IMR-90 (cell line): ENCODE results near the gene GREB1L. TPM values are rescaled to one million over a fixed set of nuclear protein-coding genes. Genes with fewer than 3 reads are reported as not detected.

Experiments
- ATAC-seq: fragments of 200-7000 bp; cut with Tn5 transposase; 2 replicates; pipeline ENCODE4 v1.9.1; 2020; ENCODE audit warnings: low read depth, mild to moderate bottlenecking, moderate library complexity
- BruUV-seq: library from RNA; stranded (reverse); fragments of 400-500 nt; replicated peaks from 2 replicates; lab custom pipeline; 2021; lab: Mats Ljungman, UMichigan
- CTCF ChIA-PET: fragments of 300-600 bp; formaldehyde crosslinking; extraction: SDS; loops from one replicate; lab custom pipeline; 2021; ENCODE audit warnings: antibody characterized with exemption; lab: Yijun Ruan, JAX
- POLR2A ChIA-PET: fragments of 300-600 bp; sonication (Branson Sonifier 250); formaldehyde crosslinking; loops from one replicate; lab custom pipeline; 2022; ENCODE audit warnings: antibody characterized with exemption; ENCODE audit not compliant: unreplicated experiment; lab: Charles Lee
- DNase-seq: peaks from one replicate; pipeline ENCODE4 v3.0.0; 2013
- H2AFZ ChIP-seq: replicated peaks from 2 replicates; pipeline ENCODE3; 2013; ENCODE audit warnings: low read length, mild to moderate bottlenecking; ENCODE audit not compliant: poor library complexity
- H2AK5ac ChIP-seq: 2 replicates; pipeline ENCODE4 v1.6.1; 2013; ENCODE audit warnings: low read depth, low read length, inconsistent platforms
- H2AK9ac ChIP-seq: replicated peaks from 2 replicates; pipeline ENCODE3; 2013; ENCODE audit warnings: mild to moderate bottlenecking, low read depth, low read length, moderate library complexity; ENCODE audit not compliant: poor library complexity
- H2BK120ac ChIP-seq: 2 replicates; pipeline ENCODE4 v1.6.1; 2013; ENCODE audit warnings: low read depth, low read length, inconsistent platforms
- H2BK15ac ChIP-seq: 3 replicates; pipeline ENCODE4 v1.6.1; 2013; ENCODE audit warnings: low read depth, low read length, inconsistent platforms
- H2BK20ac ChIP-seq: 2 replicates; pipeline ENCODE4 v1.6.1; 2013; ENCODE audit warnings: low read depth, mild to moderate bottlenecking, inconsistent platforms, low read length, moderate library complexity
- H2BK5ac ChIP-seq: 2 replicates; pipeline ENCODE4 v1.6.1; 2013; ENCODE audit warnings: mild to moderate bottlenecking, low read depth, low read length, inconsistent platforms; ENCODE audit not compliant: poor library complexity, severe bottlenecking
- H3K14ac ChIP-seq: replicated peaks from 2 replicates; pipeline ENCODE4 v1.6.1; 2013; ENCODE audit warnings: low read depth, low read length, inconsistent platforms
- H3K18ac ChIP-seq: 2 replicates; pipeline ENCODE4 v1.6.1; 2013; ENCODE audit warnings: low read depth, low read length, control low read depth
- H3K23ac ChIP-seq: 2 replicates; pipeline ENCODE4 v1.6.1; 2013; ENCODE audit warnings: low read depth, low read length, inconsistent platforms
- H3K27ac ChIP-seq: 2 replicates; pipeline ENCODE4 v1.5.1; 2013; ENCODE audit warnings: mild to moderate bottlenecking, control low read depth, low read length; ENCODE audit not compliant: insufficient read depth
- H3K27me3 ChIP-seq: 2 replicates; pipeline ENCODE4 v1.6.1; 2013; ENCODE audit warnings: low read length; ENCODE audit not compliant: control insufficient read depth, insufficient read depth
- H3K36me3 ChIP-seq: 2 replicates; pipeline ENCODE4 v1.6.1; 2013; ENCODE audit warnings: low read length, mixed read lengths; ENCODE audit not compliant: control insufficient read depth, insufficient read depth
- H3K4ac ChIP-seq: 2 replicates; pipeline ENCODE4 v1.6.1; 2013; ENCODE audit warnings: low read depth, low read length, inconsistent platforms
- H3K4me1 ChIP-seq: 2 replicates; pipeline ENCODE4 v1.6.1; 2013; ENCODE audit warnings: low read length, mixed read lengths; ENCODE audit not compliant: control insufficient read depth, insufficient read depth
- H3K4me2 ChIP-seq: 2 replicates; pipeline ENCODE4 v1.6.1; 2013; ENCODE audit warnings: low read depth, mild to moderate bottlenecking, control low read depth, low read length, moderate library complexity
- H3K4me3 ChIP-seq: 2 replicates; pipeline ENCODE4 v1.5.1; 2013; ENCODE audit warnings: low read depth, mild to moderate bottlenecking, control low read depth, low read length, moderate library complexity; ENCODE audit not compliant: insufficient read depth
- H3K56ac ChIP-seq: 2 replicates; pipeline ENCODE4 v1.6.1; 2013; ENCODE audit warnings: low read length, inconsistent platforms; ENCODE audit not compliant: insufficient read depth; ENCODE audit errors: extremely low read depth
- H3K79me1 ChIP-seq, 2 experiments: 2 replicates each; pipeline ENCODE4 v1.6.1; 2013; ENCODE audit warnings: low read length in 2 of 2, inconsistent platforms in 1 of 2, low read depth in 1 of 2
- H3K9ac ChIP-seq: 2 replicates; pipeline ENCODE4 v1.6.1; 2013; ENCODE audit warnings: low read depth, low read length, control low read depth
- H3K9me1 ChIP-seq: 2 replicates; pipeline ENCODE4 v1.6.1; 2013; ENCODE audit warnings: low read length, inconsistent platforms; ENCODE audit not compliant: insufficient read depth
- H3K9me3 ChIP-seq: 2 replicates; pipeline ENCODE4 v1.6.1; 2013; ENCODE audit warnings: low read length; ENCODE audit not compliant: control insufficient read depth, insufficient read depth
- H4K20me1 ChIP-seq: 2 replicates; pipeline ENCODE4 v1.6.1; 2013; ENCODE audit warnings: low read length, inconsistent platforms; ENCODE audit not compliant: insufficient read depth
- H4K5ac ChIP-seq: 2 replicates; pipeline ENCODE4 v1.6.1; 2013; ENCODE audit warnings: mild to moderate bottlenecking, low read depth, low read length, control low read depth
- H4K8ac ChIP-seq, 2 experiments: 2 replicates each; pipeline ENCODE4 v1.6.1; 2013; ENCODE audit warnings: low read depth in 2 of 2, low read length in 2 of 2, control low read depth in 1 of 2, inconsistent platforms in 1 of 2
- H4K91ac ChIP-seq: 2 replicates; pipeline ENCODE4 v1.6.1; 2013; ENCODE audit warnings: low read depth, low read length, inconsistent platforms; ENCODE audit not compliant: insufficient read depth
- BHLHE40 ChIP-seq: fragments of 150-350 bp; IDR thresholded peaks from 2 replicates; pipeline ENCODE4 v1.6.1; 2016; ENCODE audit warnings: mild to moderate bottlenecking, low read depth, low read length
- CEBPB ChIP-seq: IDR thresholded peaks from 2 replicates; pipeline ENCODE4 v1.6.1; 2012; ENCODE audit warnings: low read depth, low read length, improper control_type of control experiment
- CHD1 ChIP-seq: IDR thresholded peaks from 2 replicates; pipeline ENCODE4 v1.6.1; 2012; ENCODE audit warnings: low read depth, low read length, improper control_type of control experiment
- FOS ChIP-seq: fragments of 150-350 bp; IDR thresholded peaks from 2 replicates; pipeline ENCODE4 v1.6.1; 2016; ENCODE audit warnings: low read depth, low read length
- MAFK ChIP-seq: IDR thresholded peaks from 2 replicates; pipeline ENCODE4 v1.6.1; 2012; ENCODE audit warnings: low read depth, low read length, improper control_type of control experiment
- MAZ ChIP-seq: IDR thresholded peaks from 2 replicates; pipeline ENCODE4 v1.6.1; 2012; ENCODE audit warnings: low read depth, mild to moderate bottlenecking, low read length, improper control_type of control experiment, moderate library complexity, borderline replicate concordance
- MXI1 ChIP-seq: IDR thresholded peaks from 2 replicates; pipeline ENCODE4 v1.6.1; 2012; ENCODE audit warnings: low read depth, mild to moderate bottlenecking, low read length, moderate library complexity, borderline replicate concordance
- NFE2L2 ChIP-seq: fragments of 150-350 bp; IDR thresholded peaks from 2 replicates; pipeline ENCODE4 v1.6.1; 2016; ENCODE audit warnings: low read depth, mild to moderate bottlenecking, low read length
- POLR2A ChIP-seq: IDR thresholded peaks from 2 replicates; pipeline ENCODE4 v1.6.1; 2012; ENCODE audit warnings: mild to moderate bottlenecking, low read depth, low read length
- RAD21 ChIP-seq: IDR thresholded peaks from 2 replicates; pipeline ENCODE4 v1.6.1; 2012; ENCODE audit warnings: low read length, improper control_type of control experiment
- RFX5 ChIP-seq: IDR thresholded peaks from 2 replicates; pipeline ENCODE4 v1.8.0; 2012; ENCODE audit warnings: low read depth, mild to moderate bottlenecking, low read length, moderate library complexity
- SMC3 ChIP-seq: fragments of 150-350 bp; IDR thresholded peaks from 2 replicates; pipeline ENCODE4 v1.6.1; 2016; ENCODE audit warnings: low read depth, mild to moderate bottlenecking, antibody characterized with exemption, low read length, moderate library complexity
- WGBS, 2 experiments: methylation state at CpG; one replicate each; pipeline versions ENCODE4 v1.1.5 to v1.1.7; 2013; ENCODE audit warnings: missing lambda C conversion rate in 2 of 2; ENCODE audit not compliant: insufficient read length in 1 of 2; ENCODE audit errors: extremely low coverage in 2 of 2; 5-methylcytosine and 5-hydroxymethylcytosine counted together
- dilution Hi-C: fragments of 300-500 bp; cut with HindIII; formaldehyde crosslinking; loops from one replicate; pipeline ENCODE4 v1.14.3; 2018; ENCODE audit warnings: low sequenced_read_pairs; ENCODE audit not compliant: unreplicated experiment
- in situ Hi-C: fragments of 300-500 bp; cut with MboI; formaldehyde crosslinking; loops from 3 replicates; pipeline ENCODE4 v1.14.3; 2019; ENCODE audit warnings: low sequenced_read_pairs, inconsistent platforms, mixed read lengths
- intact Hi-C: fragments of 100-400 bp; cut with micrococcal nuclease; formaldehyde crosslinking; loops from 2 replicates; pipeline ENCODE4 v1.10.0; 2022
- polyA plus RNA-seq, 3 experiments: library from polyadenylated mRNA; depleted of rRNA; stranded (reverse); fragments of >200 nt; gene quantifications; 2 replicates each; pipeline ENCODE4 v1.2.3, GENCODE V29; 2012; ENCODE audit warnings: low replicate concordance in 1 of 3
- total RNA-seq: library from RNA; depleted of rRNA; stranded (reverse); fragments of >200 nt; gene quantifications from 2 replicates; pipeline ENCODE4 v1.2.3, GENCODE V29; 2012
- TF ChIP-seq, protein P1 (sequence below): fragments of 150-350 bp; IDR thresholded peaks from 2 replicates; pipeline ENCODE4 v1.6.1; 2017; ENCODE audit warnings: mild to moderate bottlenecking, antibody characterized with exemption, low read length, low read depth
- TF ChIP-seq, protein P2 (sequence below): fragments of 150-350 bp; IDR thresholded peaks from 2 replicates; pipeline ENCODE4 v1.6.1; 2016; ENCODE audit warnings: low read depth, mild to moderate bottlenecking, low read length, moderate library complexity, borderline replicate concordance
- TF ChIP-seq, protein P3 (sequence below): conservative IDR thresholded peaks from 2 replicates; pipeline ENCODE4 v1.5.1; 2012; ENCODE audit warnings: mild to moderate bottlenecking, low read depth, low read length, improper control_type of control experiment

Gene GREB1L
- total and polyA plus RNA-seq, 2 of the 4 experiments (the other 2 are of a cell fraction), result under 0.01 to 0.02 TPM

DNA sequence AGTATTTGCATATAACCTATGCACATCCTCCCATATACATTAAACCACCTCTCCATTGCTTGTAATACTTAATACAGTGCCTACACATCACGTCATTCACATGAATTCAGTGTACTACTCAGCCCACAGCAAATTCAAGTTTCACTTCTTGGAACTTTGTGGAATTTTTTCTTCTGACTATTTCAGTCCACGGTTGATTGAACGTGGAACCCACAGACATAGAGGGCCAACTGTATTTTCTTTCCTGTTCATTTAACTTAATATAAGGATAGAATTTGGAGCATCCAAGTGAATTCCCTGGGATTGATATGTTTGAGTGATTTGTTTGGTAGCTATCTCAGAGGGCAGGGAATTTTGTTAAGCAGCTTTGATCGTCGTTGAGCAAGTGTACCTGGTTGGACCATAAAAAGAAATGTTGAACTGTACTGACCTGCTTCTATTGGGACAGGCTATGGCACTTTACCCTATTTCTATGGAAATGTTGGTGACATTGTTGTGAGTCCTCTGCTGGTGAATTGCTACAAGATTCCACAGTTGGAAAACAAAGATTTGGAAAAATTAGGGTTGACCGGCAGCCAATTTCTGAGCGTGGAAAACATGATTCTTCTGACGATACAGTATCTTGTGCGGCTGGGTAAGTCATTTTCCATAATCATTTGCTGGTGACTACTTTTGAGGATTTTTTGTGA, 201.9 kb downstream of the GREB1L start:
- Histone ChIP-seq H2BK20ac (no peak overlapping the region), H2AK9ac (no peak overlapping the region), H4K91ac (no peak overlapping the region), H3K27me3 (peaks cover 2% of the 10 kb centered on the region; the same call in 1 of the 2 replicates), H3K56ac (no peak overlapping the region), H3K36me3 (no peaks in the 10 kb centered on the region), H4K8ac (no peak overlapping the region), H4K5ac (no peak overlapping the region), H3K79me1 (no peaks in the 10 kb centered on the region), H3K14ac (no peak overlapping the region), H3K27ac (no peak overlapping the region), H3K23ac (no peak overlapping the region), H3K4me2 (no peak overlapping the region), H3K4me1 (peaks cover 4% of the 10 kb centered on the region), H3K4ac (no peak overlapping the region), H2BK120ac (no peak overlapping the region), H3K9me3 (no peaks in the 10 kb centered on the region), H2AFZ (no peak overlapping the region), H3K18ac (no peak overlapping the region), H2BK5ac (no peak overlapping the region), H3K9me1 (no peaks in the 10 kb centered on the region), H3K4me3 (no peak overlapping the region), H3K9ac (no peak overlapping the region), H4K20me1 (no peaks in the 10 kb centered on the region), H2BK15ac (no peak overlapping the region), H2AK5ac (no peak overlapping the region)
- DNase-seq (no peak), ATAC-seq (no peak)
- in situ Hi-C loops, result loop anchor here (10.0 kb wide), 1 partner anchor 469 kb away; no protein-coding TSS in a partner anchor
- no TSS peak for BruUV-seq
- intact Hi-C loops, result loop anchor here (1.0 to 5.0 kb wide), 3 partner anchors 249 to 392 kb away; no protein-coding TSS in a partner anchor
- ChIA-PET CTCF (interaction anchor here (1.7 kb wide), 1 partner anchor 249 kb away, joined by 4 read pairs; no protein-coding TSS in a partner anchor), POLR2A (no interaction called here)
- no CpG with 5 or more reads among the region's 9 CpGs for WGBS, 2 experiments
- dilution Hi-C loops, result no loop called here
- TF ChIP-seq RFX5 (no peak), POLR2A (no peak), RAD21 (no peak), MAFK (no peak), CHD1 (no peak), MXI1 (no peak), SMC3 (no peak), MAZ (no peak), BHLHE40 (no peak), CEBPB (no peak), NFE2L2 (no peak), FOS (no peak)
- TF ChIP-seq, protein P1, sequence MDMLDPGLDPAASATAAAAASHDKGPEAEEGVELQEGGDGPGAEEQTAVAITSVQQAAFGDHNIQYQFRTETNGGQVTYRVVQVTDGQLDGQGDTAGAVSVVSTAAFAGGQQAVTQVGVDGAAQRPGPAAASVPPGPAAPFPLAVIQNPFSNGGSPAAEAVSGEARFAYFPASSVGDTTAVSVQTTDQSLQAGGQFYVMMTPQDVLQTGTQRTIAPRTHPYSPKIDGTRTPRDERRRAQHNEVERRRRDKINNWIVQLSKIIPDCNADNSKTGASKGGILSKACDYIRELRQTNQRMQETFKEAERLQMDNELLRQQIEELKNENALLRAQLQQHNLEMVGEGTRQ, result no peak
- TF ChIP-seq, protein P2, sequence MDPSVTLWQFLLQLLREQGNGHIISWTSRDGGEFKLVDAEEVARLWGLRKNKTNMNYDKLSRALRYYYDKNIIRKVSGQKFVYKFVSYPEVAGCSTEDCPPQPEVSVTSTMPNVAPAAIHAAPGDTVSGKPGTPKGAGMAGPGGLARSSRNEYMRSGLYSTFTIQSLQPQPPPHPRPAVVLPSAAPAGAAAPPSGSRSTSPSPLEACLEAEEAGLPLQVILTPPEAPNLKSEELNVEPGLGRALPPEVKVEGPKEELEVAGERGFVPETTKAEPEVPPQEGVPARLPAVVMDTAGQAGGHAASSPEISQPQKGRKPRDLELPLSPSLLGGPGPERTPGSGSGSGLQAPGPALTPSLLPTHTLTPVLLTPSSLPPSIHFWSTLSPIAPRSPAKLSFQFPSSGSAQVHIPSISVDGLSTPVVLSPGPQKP, result no peak
- TF ChIP-seq, protein P3, sequence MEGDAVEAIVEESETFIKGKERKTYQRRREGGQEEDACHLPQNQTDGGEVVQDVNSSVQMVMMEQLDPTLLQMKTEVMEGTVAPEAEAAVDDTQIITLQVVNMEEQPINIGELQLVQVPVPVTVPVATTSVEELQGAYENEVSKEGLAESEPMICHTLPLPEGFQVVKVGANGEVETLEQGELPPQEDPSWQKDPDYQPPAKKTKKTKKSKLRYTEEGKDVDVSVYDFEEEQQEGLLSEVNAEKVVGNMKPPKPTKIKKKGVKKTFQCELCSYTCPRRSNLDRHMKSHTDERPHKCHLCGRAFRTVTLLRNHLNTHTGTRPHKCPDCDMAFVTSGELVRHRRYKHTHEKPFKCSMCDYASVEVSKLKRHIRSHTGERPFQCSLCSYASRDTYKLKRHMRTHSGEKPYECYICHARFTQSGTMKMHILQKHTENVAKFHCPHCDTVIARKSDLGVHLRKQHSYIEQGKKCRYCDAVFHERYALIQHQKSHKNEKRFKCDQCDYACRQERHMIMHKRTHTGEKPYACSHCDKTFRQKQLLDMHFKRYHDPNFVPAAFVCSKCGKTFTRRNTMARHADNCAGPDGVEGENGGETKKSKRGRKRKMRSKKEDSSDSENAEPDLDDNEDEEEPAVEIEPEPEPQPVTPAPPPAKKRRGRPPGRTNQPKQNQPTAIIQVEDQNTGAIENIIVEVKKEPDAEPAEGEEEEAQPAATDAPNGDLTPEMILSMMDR, result no peak
